Gastroesophageal sphincter (tissue), 3 donors: Measurements from ENCODE around the gene BHLHE23.

Experiments
- POLR2A ChIP-seq, 2 donors: fragments of 450-650 bp; IDR thresholded peaks; one replicate each; pipeline ENCODE4 v1.6.1; 2017; ENCODE audit warnings: antibody characterized with exemption in 2 of 2, mild to moderate bottlenecking in 2 of 2, moderate library complexity in 1 of 2
- TF ChIP-seq, protein P1 (sequence below), 4 experiments: fragments of 200-600 bp in 2 of 4; fragments of 450-650 bp in 2 of 4; sonication (generic) in 1 of 4; IDR thresholded peaks; one replicate each; pipeline ENCODE4 v1.5.1; 2017 to 2019; ENCODE audit warnings: antibody characterized with exemption in 4 of 4, mild to moderate bottlenecking in 2 of 4, moderate library complexity in 2 of 4

GRCh38 chr20:63051186-63051860, 44.6 kb upstream of the BHLHE23 start:
- TF ChIP-seq, protein P1, sequence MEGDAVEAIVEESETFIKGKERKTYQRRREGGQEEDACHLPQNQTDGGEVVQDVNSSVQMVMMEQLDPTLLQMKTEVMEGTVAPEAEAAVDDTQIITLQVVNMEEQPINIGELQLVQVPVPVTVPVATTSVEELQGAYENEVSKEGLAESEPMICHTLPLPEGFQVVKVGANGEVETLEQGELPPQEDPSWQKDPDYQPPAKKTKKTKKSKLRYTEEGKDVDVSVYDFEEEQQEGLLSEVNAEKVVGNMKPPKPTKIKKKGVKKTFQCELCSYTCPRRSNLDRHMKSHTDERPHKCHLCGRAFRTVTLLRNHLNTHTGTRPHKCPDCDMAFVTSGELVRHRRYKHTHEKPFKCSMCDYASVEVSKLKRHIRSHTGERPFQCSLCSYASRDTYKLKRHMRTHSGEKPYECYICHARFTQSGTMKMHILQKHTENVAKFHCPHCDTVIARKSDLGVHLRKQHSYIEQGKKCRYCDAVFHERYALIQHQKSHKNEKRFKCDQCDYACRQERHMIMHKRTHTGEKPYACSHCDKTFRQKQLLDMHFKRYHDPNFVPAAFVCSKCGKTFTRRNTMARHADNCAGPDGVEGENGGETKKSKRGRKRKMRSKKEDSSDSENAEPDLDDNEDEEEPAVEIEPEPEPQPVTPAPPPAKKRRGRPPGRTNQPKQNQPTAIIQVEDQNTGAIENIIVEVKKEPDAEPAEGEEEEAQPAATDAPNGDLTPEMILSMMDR (IDR thresholded peaks at IDR 0.05): no peak
- no peak for TF ChIP-seq POLR2A (IDR thresholded peaks at IDR 0.05)
